ENCODE data around the gene CCL27.
A peak's percentile ranks its signal among the peaks of the same experiment; 100 is the strongest.

GRCh38 chr9:34646211-34647083, 16.0 kb downstream of the CCL27 start, which contains the start of gene GALT:
- peak; percentile 32 to 46 (median 39) for TF ChIP-seq CTCF (IDR thresholded peaks at IDR 0.05)
- no peak for TF ChIP-seq EP300 (IDR thresholded peaks at IDR 0.05)
- TF ChIP-seq POLR2A (IDR thresholded peaks at IDR 0.05; ENCODE audit: low read depth) = no peak
